ENCODE data around the gene RMND5A.

The RMND5A gene

GRCh38 chr2:86764661-86765309, 44.7 kb downstream of the RMND5A start:
- DNase-seq, result peak in 5 of 58 donors; percentile 4 to 56 (median 18)

- DNase-seq, result no peak
Observed at GRCh38 chr2:86765310-86765695, 45.2 kb downstream of the RMND5A start.

GRCh38 chr2:86768189-86768949, 48.3 kb downstream of the RMND5A start:
- no peak for DNase-seq

GRCh38 chr2:86769838-86770237, 49.7 kb downstream of the RMND5A start:
- peak in 3 of 58 donors; percentile 2 to 18 (median 12) for DNase-seq

DNA sequence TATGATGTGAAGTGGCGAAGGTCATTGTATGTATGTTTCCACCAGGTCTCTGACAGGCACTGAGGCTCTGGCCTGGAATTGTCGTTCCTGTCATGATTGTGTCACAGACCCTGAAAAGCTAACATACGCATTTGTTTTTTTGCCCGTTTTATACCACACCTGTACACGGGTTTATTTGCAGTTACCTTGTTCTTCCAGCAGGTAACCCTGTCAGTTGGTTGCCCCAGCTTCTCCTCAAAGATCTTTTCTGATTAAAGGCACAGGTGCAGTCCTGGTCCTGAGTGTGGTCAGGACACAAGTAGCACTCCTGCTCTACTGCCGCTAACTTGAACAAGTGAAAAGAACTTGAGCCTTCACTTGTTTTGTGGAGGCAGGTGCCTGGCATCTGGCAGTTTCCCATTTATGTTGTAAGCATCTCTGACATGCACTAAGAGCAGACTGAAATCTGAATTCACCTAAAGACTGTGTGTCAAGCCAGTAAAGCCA, 50.8 kb downstream of the RMND5A start:
- DNase-seq, result no peak

DNA sequence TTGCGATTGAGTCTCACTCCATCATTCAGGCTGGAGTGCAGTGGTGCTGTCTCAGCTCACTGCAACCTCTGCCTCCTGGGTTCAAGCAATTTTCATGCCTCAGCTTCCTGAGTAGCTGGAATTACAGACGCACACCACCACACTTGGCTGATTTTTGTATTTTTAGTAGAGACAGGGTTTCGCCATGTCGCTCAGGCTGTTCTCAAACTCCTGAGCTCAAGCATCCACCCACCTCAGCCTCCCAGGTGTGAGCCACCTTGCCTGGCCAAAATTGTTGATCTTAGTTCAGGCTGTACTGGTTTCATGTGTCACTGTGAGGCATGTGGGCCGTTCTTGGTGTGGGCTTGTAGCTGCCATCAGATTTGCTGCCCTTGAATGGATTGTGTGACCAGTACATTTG, 52.5 kb downstream of the RMND5A start:
- no peak for DNase-seq

DNA sequence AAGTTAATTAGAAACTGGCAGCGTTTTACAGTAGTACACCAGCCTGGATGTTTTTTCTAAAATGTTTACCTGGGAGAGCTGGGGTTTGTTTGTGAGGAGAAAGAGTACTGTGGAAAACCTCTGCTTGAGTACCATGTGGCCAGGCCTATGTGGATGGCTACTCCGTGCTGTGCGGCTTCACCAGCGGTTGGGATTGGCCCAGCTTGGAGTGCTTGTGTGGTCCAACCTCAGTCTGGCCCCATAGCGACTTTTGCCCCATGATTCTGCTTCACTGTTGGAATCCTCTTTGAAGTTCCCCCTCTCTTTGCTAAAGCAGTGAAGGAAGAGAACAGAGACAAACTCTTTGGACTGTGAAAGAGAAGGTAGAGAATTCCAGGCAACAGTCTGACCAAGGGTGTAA, 54.8 kb downstream of the RMND5A start:
- no peak for DNase-seq

- DNase-seq, result no peak
Observed at GRCh38 chr2:86775338-86775737, 55.2 kb downstream of the RMND5A start.

GRCh38 chr2:86776532-86776931, 56.4 kb downstream of the RMND5A start:
- DNase-seq, result no peak

DNA sequence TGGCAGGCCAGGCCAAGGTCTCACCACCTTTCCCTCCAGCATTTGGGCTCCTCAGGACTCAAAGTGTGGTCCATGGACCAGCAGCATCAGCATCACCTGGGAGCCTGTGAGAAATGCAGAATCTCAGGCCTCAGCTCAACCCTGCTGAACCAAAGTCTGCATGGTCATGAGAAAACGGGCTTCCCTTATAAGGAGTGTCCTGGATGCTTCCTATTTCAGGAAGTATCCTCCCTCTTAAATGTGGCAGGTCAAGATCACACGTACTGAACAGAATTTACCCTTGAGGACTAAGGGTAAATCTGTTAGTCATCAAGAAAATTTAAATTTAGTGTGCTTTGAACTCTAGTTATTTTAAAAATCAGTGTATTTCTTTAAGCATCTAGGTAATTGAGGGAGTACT, 58.9 kb downstream of the RMND5A start:
- DNase-seq, result no peak

DNA sequence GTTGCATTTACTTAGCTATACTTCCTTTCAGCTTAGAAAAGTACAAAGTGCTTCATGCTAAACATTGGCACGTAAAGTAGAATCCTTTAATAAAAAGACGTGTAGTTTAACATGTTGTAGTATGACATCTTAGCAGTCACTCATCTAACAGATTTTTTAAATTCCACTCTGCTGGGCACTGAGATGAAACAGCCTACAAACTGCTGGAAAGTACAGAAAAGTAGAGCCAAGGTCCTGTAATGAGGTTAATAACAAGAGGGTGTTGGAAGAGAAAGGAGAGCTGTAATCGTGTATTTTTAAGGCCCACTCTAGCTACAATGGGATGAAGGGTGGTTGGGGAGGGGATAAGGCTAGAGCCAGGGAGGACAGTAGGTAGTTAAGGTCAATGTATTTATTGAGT, 59.9 kb downstream of the RMND5A start:
- DNase-seq, result no peak

- no peak for DNase-seq
Observed at GRCh38 chr2:86781363-86781762, 61.3 kb downstream of the RMND5A start.

GRCh38 chr2:86782748-86783147, 62.7 kb downstream of the RMND5A start:
- DNase-seq, result no peak

GRCh38 chr2:86783615-86784339, 63.7 kb downstream of the RMND5A start:
- DNase-seq, result peak in 1 of 58 donors; percentile 7

- no peak for DNase-seq
Observed at GRCh38 chr2:86785456-86785855, 65.4 kb downstream of the RMND5A start.

DNA sequence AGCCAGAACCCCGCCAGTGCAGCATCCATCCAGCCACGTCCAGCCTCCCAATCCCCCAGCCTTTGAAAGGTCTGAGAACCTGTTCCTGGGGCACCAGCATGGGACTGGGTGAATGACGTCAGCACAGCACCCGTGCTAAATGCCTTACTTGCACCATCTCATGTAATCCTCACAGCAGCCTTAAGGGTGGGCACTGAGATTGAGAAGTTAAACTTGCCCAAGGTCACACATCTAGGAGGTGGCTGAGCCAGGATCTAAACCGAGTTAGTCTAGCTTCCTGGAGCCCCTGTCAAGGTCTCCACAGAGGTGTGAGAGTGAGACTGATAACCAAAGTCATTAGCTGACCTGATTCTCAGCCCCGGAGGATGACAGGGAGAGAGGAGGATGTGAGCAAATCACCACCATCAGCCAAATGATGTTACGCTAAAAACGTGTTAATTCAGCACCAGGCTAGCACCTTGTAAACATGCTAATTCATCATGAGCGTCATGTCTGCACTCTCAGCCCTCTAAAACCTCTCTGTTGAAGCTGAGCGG, 66.0 kb downstream of the RMND5A start:
- no peak for DNase-seq

GRCh38 chr2:86787736-86788135, 67.6 kb downstream of the RMND5A start:
- peak in 9 of 58 donors; percentile 10 to 36 (median 13) for DNase-seq

DNA sequence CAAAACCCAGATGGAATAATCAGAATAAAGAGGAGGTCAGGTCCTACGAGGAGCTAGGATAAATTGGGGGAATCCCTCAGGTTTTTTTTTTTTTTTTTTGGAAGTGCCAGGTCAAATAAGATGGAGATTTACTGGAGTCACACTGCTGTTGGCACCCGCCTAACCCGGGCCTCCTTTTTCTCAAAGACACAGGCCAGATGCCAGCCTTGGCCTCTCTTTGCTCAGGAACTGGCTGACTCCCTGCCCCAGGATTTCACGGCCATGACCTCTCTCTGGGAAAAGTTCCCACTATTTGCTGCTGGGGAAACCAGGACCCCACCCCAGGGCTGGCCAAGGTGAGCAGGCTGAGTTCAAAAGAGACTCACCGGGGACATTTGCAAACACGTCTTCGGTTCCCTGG, 68.1 kb downstream of the RMND5A start:
- DNase-seq, result peak in 12 of 58 donors; percentile 3 to 45 (median 21)

GRCh38 chr2:86788881-86789686, 69.0 kb downstream of the RMND5A start:
- peak in 2 of 58 donors; percentile 5 to 10 for DNase-seq

- no peak for DNase-seq
Observed at GRCh38 chr2:86789687-86790133, 69.6 kb downstream of the RMND5A start.

DNA sequence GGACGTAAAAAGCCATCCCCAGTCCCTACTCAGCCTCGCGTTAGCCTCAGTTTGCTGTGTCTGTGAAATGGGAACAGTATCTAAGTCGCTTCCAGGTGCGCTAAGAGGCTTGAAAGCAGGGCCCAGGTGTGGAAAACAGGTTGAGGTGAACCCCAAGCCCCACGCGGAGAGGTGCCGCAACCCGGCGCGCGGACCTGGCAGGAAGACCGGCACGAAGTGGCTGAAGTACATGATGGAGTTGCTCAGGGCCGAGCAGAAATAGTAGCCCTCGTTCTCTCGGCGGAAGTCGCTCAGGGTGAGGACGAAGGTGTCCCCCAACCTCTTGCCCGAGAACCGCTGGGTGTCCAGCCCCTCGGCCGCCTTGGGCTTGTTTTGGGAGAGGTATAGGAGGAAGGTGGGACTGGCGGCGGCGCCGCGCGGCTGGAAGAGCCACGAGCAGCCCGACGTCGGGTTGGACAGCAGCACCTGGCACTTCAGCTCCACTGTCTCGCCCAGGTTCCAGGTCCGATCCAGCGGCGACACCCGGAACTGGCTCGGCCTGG, 70.1 kb downstream of the RMND5A start:
- no peak for DNase-seq

All from anterior cingulate cortex (tissue), 58 donors.